NT2/D1 (cell line): Measurements from ENCODE around the gene LOXHD1.
A peak's percentile ranks its signal among the peaks of the same experiment; 100 is the strongest.

Experiments
- DNase-seq: peaks from one replicate; pipeline ENCODE4 v3.0.0-alpha.2; 2011; ENCODE audit warnings: low read depth, low spot score
- H3K27me3 ChIP-seq: 2 replicates; pipeline ENCODE4 v1.6.0; 2011; ENCODE audit warnings: mild to moderate bottlenecking; ENCODE audit not compliant: insufficient read length, insufficient read depth
- H3K36me3 ChIP-seq: 2 replicates; pipeline ENCODE4 v1.6.1; 2011; ENCODE audit warnings: mild to moderate bottlenecking, low read length, mixed read lengths; ENCODE audit not compliant: insufficient read depth, insufficient read length
- H3K4me1 ChIP-seq: 2 replicates; pipeline ENCODE4 v1.5.1; 2011; ENCODE audit not compliant: insufficient read depth, insufficient read length
- H3K4me3 ChIP-seq: 2 replicates; pipeline ENCODE4 v1.5.1; 2011; ENCODE audit warnings: low read depth; ENCODE audit not compliant: insufficient read length
- H3K9ac ChIP-seq: 2 replicates; pipeline ENCODE4 v1.6.0; 2011; ENCODE audit warnings: low read depth; ENCODE audit not compliant: insufficient read length
- H3K9me3 ChIP-seq: 2 replicates; pipeline ENCODE4 v1.5.1; 2011; ENCODE audit warnings: mild to moderate bottlenecking, low read length; ENCODE audit not compliant: insufficient read depth
- SUZ12 ChIP-seq: IDR thresholded peaks from 2 replicates; pipeline ENCODE4 v1.6.1; 2011; ENCODE audit not compliant: insufficient read length, insufficient read depth; ENCODE audit errors: extremely low read depth
- YY1 ChIP-seq: IDR thresholded peaks from 2 replicates; pipeline ENCODE4 v1.6.1; 2011; ENCODE audit not compliant: insufficient read length, insufficient read depth
- ZNF274 ChIP-seq: IDR thresholded peaks from 2 replicates; pipeline ENCODE4 v1.6.1; 2011; ENCODE audit warnings: mild to moderate bottlenecking, low read depth, low read length

Gene LOXHD1

DNA sequence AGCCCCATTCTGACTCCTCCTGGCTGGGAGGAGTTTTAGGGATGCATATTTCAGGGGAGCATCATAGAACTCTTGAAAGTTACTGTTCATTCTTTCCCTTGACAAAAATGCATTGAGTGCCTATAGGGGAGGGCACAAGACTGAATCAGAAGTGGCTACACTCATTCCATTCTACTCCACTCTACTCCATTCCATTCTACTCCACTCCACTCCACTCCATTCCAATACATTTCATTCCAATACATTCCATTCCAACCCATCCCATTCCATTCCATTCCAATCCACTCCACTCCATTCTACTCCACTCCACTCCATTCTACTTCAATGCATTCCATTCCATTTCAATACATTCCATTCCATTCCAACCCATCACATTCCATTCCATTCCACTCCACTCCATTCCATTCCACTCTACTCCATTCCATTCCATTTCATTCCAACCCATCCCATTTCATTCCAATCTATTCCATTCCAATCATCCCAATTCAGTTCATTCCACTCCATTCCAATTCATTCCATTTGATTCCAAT lies 110.8 kb downstream of the LOXHD1 start:
- H3K9ac ChIP-seq, result no peak overlapping the region
- H3K36me3 ChIP-seq, result no peaks in the 10 kb centered on the region
- H3K27me3 ChIP-seq, result no peaks in the 10 kb centered on the region
- no peak overlapping the region for H3K4me3 ChIP-seq
- DNase-seq, result no peak
- H3K4me1 ChIP-seq, result no peaks in the 10 kb centered on the region
- peaks cover 9% of the 10 kb centered on the region; the same call in 1 of the 2 replicates for H3K9me3 ChIP-seq
- TF ChIP-seq YY1 (no peak), SUZ12 (no peak), ZNF274 (no peak)

DNA sequence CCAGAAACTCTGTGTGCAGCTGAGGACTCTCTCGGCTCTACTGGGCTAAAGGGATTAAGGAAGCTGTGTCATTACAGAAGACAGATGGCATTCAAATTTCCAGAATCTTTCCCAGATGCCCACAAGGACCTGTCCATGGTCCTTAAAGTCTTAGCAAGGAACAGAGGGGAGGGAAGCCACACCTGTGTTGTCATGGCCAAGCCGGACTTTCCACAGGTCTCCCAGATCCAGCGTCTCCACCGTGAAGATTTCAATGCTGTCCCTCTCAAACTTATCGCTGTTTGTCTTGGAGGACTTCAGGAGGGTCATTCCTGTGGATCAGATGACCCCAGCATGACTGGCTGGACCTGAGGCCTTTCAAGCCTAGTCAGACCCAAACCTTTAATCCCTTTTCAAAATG lies 114.5 kb downstream of the LOXHD1 start:
- H3K9me3 ChIP-seq, result peaks cover 9% of the 10 kb centered on the region; the same call in 1 of the 2 replicates
- H3K9ac ChIP-seq, result no peak overlapping the region
- no peak overlapping the region for H3K4me3 ChIP-seq
- peak; percentile 3 for DNase-seq
- TF ChIP-seq YY1 (no peak), ZNF274 (no peak), SUZ12 (no peak)
- H3K36me3 ChIP-seq, result no peaks in the 10 kb centered on the region
- no peaks in the 10 kb centered on the region for H3K4me1 ChIP-seq
- H3K27me3 ChIP-seq, result no peaks in the 10 kb centered on the region

DNA sequence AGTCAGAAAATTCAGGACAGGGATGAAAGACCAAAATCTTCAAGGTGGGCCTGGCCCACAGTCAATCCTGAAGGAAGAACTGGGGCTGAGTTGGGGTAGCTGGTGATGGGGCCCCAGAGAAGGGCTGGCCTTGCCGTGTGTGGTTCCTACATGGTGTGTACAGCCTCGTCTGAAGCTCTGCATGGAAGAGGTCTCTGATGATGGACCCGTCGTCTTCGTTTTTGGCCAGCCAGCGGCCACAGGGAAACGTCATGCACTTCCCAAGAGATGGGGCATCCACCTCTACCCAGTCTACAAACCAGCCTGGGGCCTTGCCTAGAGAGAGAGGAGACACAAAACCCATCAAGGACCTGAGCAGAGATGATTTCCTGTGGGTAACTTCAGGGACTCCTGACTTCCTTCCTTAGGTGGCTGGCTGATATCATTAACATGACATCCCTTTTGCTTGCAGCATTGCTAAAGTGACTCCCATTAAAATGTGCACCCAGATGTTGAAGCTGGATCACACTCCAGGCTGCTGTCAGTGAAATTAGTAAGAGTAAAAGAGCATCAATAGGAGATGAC lies 115.3 kb downstream of the LOXHD1 start:
- Histone ChIP-seq H3K36me3 (no peaks in the 10 kb centered on the region), H3K4me3 (no peak overlapping the region), H3K9me3 (peaks cover 6% of the 10 kb centered on the region; the same call in 1 of the 2 replicates), H3K4me1 (no peaks in the 10 kb centered on the region), H3K27me3 (no peaks in the 10 kb centered on the region), H3K9ac (no peak overlapping the region)
- DNase-seq, result no peak
- TF ChIP-seq ZNF274 (no peak), SUZ12 (no peak), YY1 (no peak)

- no peaks in the 10 kb centered on the region for H3K27me3 ChIP-seq
- H3K36me3 ChIP-seq, result no peaks in the 10 kb centered on the region
- H3K4me3 ChIP-seq, result no peak overlapping the region
- no peak for DNase-seq
- no peaks in the 10 kb centered on the region for H3K4me1 ChIP-seq
- no peaks in the 10 kb centered on the region for H3K9me3 ChIP-seq
- TF ChIP-seq SUZ12 (no peak), YY1 (no peak), ZNF274 (no peak)
- H3K9ac ChIP-seq, result no peak overlapping the region
Observed at GRCh38 chr18:46538376-46538775, 118.6 kb downstream of the LOXHD1 start.

- DNase-seq, result no peak
- no peaks in the 10 kb centered on the region for H3K4me1 ChIP-seq
- no peak overlapping the region for H3K4me3 ChIP-seq
- H3K36me3 ChIP-seq, result no peaks in the 10 kb centered on the region
- H3K27me3 ChIP-seq, result no peaks in the 10 kb centered on the region
- H3K9me3 ChIP-seq, result no peaks in the 10 kb centered on the region
- no peak overlapping the region for H3K9ac ChIP-seq
- no peak for TF ChIP-seq YY1
- TF ChIP-seq ZNF274, result no peak
- no peak for TF ChIP-seq SUZ12
Observed at GRCh38 chr18:46536215-46536874, 120.7 kb downstream of the LOXHD1 start.

DNA sequence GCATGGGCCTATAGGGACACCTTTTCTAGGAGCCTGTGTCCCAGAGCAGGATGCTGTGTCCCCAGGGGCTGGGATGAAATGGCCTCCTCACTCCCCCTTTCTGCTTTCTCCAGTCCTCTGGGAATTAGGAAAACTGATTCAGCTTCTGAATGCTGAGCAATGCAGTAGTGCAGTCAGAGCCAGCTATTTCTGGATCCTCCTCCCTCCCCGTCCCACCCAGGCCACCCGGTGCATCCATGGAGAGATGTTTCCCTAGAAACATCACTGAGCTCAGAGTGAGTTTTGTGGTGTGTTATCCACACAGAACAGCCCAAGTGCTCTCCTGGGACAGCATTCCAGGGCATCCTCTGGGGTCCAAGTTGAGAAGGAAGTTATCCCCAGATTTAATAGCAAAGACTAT lies 125.5 kb downstream of the LOXHD1 start:
- Histone ChIP-seq H3K27me3 (no peaks in the 10 kb centered on the region), H3K9me3 (no peaks in the 10 kb centered on the region), H3K36me3 (no peaks in the 10 kb centered on the region), H3K4me3 (no peak overlapping the region), H3K4me1 (no peaks in the 10 kb centered on the region), H3K9ac (no peak overlapping the region)
- TF ChIP-seq YY1 (no peak), ZNF274 (no peak), SUZ12 (no peak)
- DNase-seq, result no peak

GRCh38 chr18:46528037-46528436 lies 129.0 kb downstream of the LOXHD1 start:
- no peaks in the 10 kb centered on the region for H3K9me3 ChIP-seq
- DNase-seq, result no peak
- H3K4me1 ChIP-seq, result no peaks in the 10 kb centered on the region
- no peaks in the 10 kb centered on the region for H3K36me3 ChIP-seq
- H3K9ac ChIP-seq, result no peak overlapping the region
- no peaks in the 10 kb centered on the region for H3K27me3 ChIP-seq
- no peak overlapping the region for H3K4me3 ChIP-seq
- TF ChIP-seq SUZ12, result no peak
- no peak for TF ChIP-seq ZNF274
- TF ChIP-seq YY1, result no peak
